ENCODE results near the gene ULK4. TPM values are rescaled to one million over a fixed set of nuclear protein-coding genes. Genes with fewer than 3 reads are reported as not detected.
"Not testable (repeated sequence)": the region's sequence is repeated elsewhere in the genome, so short reads cannot be mapped to it uniquely, and the experiment has no call there.

ULK4 gene
- total RNA-seq, 2 donors from 2014 or later = 28.7 to 38.4 TPM

GRCh38 chr3:41649129-41649739 lies 312.7 kb downstream of the ULK4 start:
- Histone ChIP-seq H3K9me3 (no peaks in the 10 kb centered on the region), H3K4me1 (ENCODE audit: control insufficient read depth in 1 of 2, low read depth in 2 of 2) (peaks cover 0 to 8% of the 10 kb centered on the region in 2 donors), H3K4me3 (no peak overlapping the region), H3K27ac (no peak overlapping the region), H3K36me3 (no peaks in the 10 kb centered on the region), H3K27me3 (replicated peaks; ENCODE audit: insufficient read depth) (no peaks in the 10 kb centered on the region)
- no peak for DNase-seq (ENCODE audit: low spot score)
- TF ChIP-seq CTCF (IDR thresholded peaks at IDR 0.05) = no peak
- no peak for ATAC-seq (ENCODE audit: insufficient number of reproducible peaks, low FRiP score, low read depth)

- not testable (repeated sequence) for H3K36me3 ChIP-seq; ATAC-seq (ENCODE audit: insufficient number of reproducible peaks, low FRiP score, low read depth); DNase-seq (ENCODE audit: low spot score); H3K9me3 ChIP-seq; H3K27ac ChIP-seq; H3K4me3 ChIP-seq; H3K4me1 ChIP-seq (ENCODE audit: control insufficient read depth in 1 of 2, low read depth in 2 of 2); H3K27me3 ChIP-seq (replicated peaks; ENCODE audit: insufficient read depth)
Observed at GRCh38 chr3:41647730-41648129, 314.2 kb downstream of the ULK4 start.

- Histone ChIP-seq H3K4me3 (no peak overlapping the region), H3K36me3 (no peaks in the 10 kb centered on the region), H3K27me3 (replicated peaks; ENCODE audit: insufficient read depth) (no peaks in the 10 kb centered on the region), H3K27ac (no peak overlapping the region), H3K4me1 (ENCODE audit: control insufficient read depth in 1 of 2, low read depth in 2 of 2) (no peaks in the 10 kb centered on the region), H3K9me3 (no peaks in the 10 kb centered on the region)
- no peak for DNase-seq (ENCODE audit: low spot score)
- ATAC-seq (ENCODE audit: insufficient number of reproducible peaks, low FRiP score, low read depth) = no peak
- no peak for TF ChIP-seq CTCF (IDR thresholded peaks at IDR 0.05)
Observed at GRCh38 chr3:41640076-41640475, 321.8 kb downstream of the ULK4 start.

- H3K4me3 ChIP-seq = no peak overlapping the region
- H3K9me3 ChIP-seq = no peaks in the 10 kb centered on the region
- H3K27ac ChIP-seq = no peak overlapping the region
- no peak for TF ChIP-seq CTCF (IDR thresholded peaks at IDR 0.05)
- DNase-seq (ENCODE audit: low spot score) (no peak), ATAC-seq (ENCODE audit: insufficient number of reproducible peaks, low FRiP score, low read depth) (no peak)
- H3K27me3 ChIP-seq (replicated peaks; ENCODE audit: insufficient read depth) = no peaks in the 10 kb centered on the region
- no peaks in the 10 kb centered on the region for H3K4me1 ChIP-seq (ENCODE audit: control insufficient read depth in 1 of 2, low read depth in 2 of 2)
- H3K36me3 ChIP-seq = no peaks in the 10 kb centered on the region
Observed at GRCh38 chr3:41638381-41638780, 323.5 kb downstream of the ULK4 start.

- no peaks in the 10 kb centered on the region for H3K27me3 ChIP-seq (replicated peaks; ENCODE audit: insufficient read depth)
- no peaks in the 10 kb centered on the region for H3K36me3 ChIP-seq
- H3K4me3 ChIP-seq = no peak overlapping the region
- ATAC-seq (ENCODE audit: insufficient number of reproducible peaks, low FRiP score, low read depth) = no peak
- H3K4me1 ChIP-seq (ENCODE audit: control insufficient read depth in 1 of 2, low read depth in 2 of 2) = no peaks in the 10 kb centered on the region
- no peak overlapping the region for H3K27ac ChIP-seq
- no peak for DNase-seq (ENCODE audit: low spot score)
- no peaks in the 10 kb centered on the region for H3K9me3 ChIP-seq
- no peak for TF ChIP-seq CTCF (IDR thresholded peaks at IDR 0.05)
Observed at GRCh38 chr3:41632700-41633099, 329.2 kb downstream of the ULK4 start.

GRCh38 chr3:41630708-41631107 lies 331.2 kb downstream of the ULK4 start:
- Histone ChIP-seq H3K4me3 (no peak overlapping the region), H3K4me1 (ENCODE audit: control insufficient read depth in 1 of 2, low read depth in 2 of 2) (no peaks in the 10 kb centered on the region), H3K27me3 (replicated peaks; ENCODE audit: insufficient read depth) (no peaks in the 10 kb centered on the region), H3K9me3 (no peaks in the 10 kb centered on the region), H3K27ac (no peak overlapping the region), H3K36me3 (no peaks in the 10 kb centered on the region)
- ATAC-seq (ENCODE audit: insufficient number of reproducible peaks, low FRiP score, low read depth) = no peak
- TF ChIP-seq CTCF (IDR thresholded peaks at IDR 0.05) = no peak
- no peak for DNase-seq (ENCODE audit: low spot score)
